ENCODE measurements around the gene ERAL1. TPM values are rescaled to one million over a fixed set of nuclear protein-coding genes. Genes with fewer than 3 reads are reported as not detected.

The ERAL1 gene
- total RNA-seq: 18.7 TPM
- 10 to 100 TPM; 36.3 to 49.4 (median 45.1) TPM for polyA plus RNA-seq (ENCODE audit: insufficient read depth in 1 of 8, insufficient read length in 8 of 8, low replicate concordance in 1 of 8)
- long read RNA-seq, donor 1, partial matches to known transcripts: 0 of 2 reads
- long read RNA-seq, donor 1, other reads (novel, unspliced or antisense): 0 of 2 reads
- long read RNA-seq, donor 2, partial matches to known transcripts: 0 of 2 reads
- long read RNA-seq, donor 2, other reads (novel, unspliced or antisense): 0 of 2 reads
- long read RNA-seq, donor 3, transcript ERAL1-201 (10 exons, 1,925 nt): major isoform, 8 of 8 reads
- long read RNA-seq, donor 3, partial matches to known transcripts: 0 of 8 reads
- long read RNA-seq, donor 3, other reads (novel, unspliced or antisense): 0 of 8 reads
- long read RNA-seq, donor 4, transcript ERAL1-201 (10 exons, 1,925 nt): major isoform, 6 of 7 reads
- long read RNA-seq, donor 4, partial matches to known transcripts: 0 of 7 reads
- long read RNA-seq, donor 4, other reads (novel, unspliced or antisense): 0 of 7 reads
- long read RNA-seq, donor 5, transcript ERAL1-201 (10 exons, 1,925 nt): major isoform, 14 of 18 reads
- long read RNA-seq, donor 5, partial matches to known transcripts: 0 of 18 reads
- long read RNA-seq, donor 5, other reads (novel, unspliced or antisense): 0 of 18 reads
- long read RNA-seq, donor 6, transcript ERAL1-201 (10 exons, 1,925 nt): major isoform, 15 of 25 reads
- long read RNA-seq, donor 6, partial matches to known transcripts: 9 of 25 reads
- long read RNA-seq, donor 6, other reads (novel, unspliced or antisense): 0 of 25 reads
- long read RNA-seq, donor 7, transcript ERAL1-201 (10 exons, 1,925 nt): major isoform, 14 of 32 reads
- long read RNA-seq, donor 7, partial matches to known transcripts: 16 of 32 reads
- long read RNA-seq, donor 7, other reads (novel, unspliced or antisense): 0 of 32 reads
- long read RNA-seq, donor 8, transcript ERAL1-201 (10 exons, 1,925 nt): major isoform, 10 of 10 reads
- long read RNA-seq, donor 8, partial matches to known transcripts: 0 of 10 reads
- long read RNA-seq, donor 8, other reads (novel, unspliced or antisense): 0 of 10 reads
- long read RNA-seq, donor 9, transcript ERAL1-201 (10 exons, 1,925 nt): major isoform, 5 of 6 reads
- long read RNA-seq, donor 9, partial matches to known transcripts: 0 of 6 reads
- long read RNA-seq, donor 9, other reads (novel, unspliced or antisense): 0 of 6 reads
- long read RNA-seq, donor 10, transcript ERAL1-201 (10 exons, 1,925 nt): major isoform, 9 of 20 reads
- long read RNA-seq, donor 10, partial matches to known transcripts: 11 of 20 reads
- long read RNA-seq, donor 10, other reads (novel, unspliced or antisense): 0 of 20 reads
- long read RNA-seq, donor 11, transcript ERAL1-201 (10 exons, 1,925 nt): major isoform, 8 of 11 reads
- long read RNA-seq, donor 11, partial matches to known transcripts: 0 of 11 reads
- long read RNA-seq, donor 11, other reads (novel, unspliced or antisense): 0 of 11 reads

GRCh38 chr17:28854457-28855335, at the start of gene ERAL1:
Gene ERAL1, plus strand, starts transcription at chr17:28855016. Its CDS starts 19 bp downstream, at chr17:28855035.
- no peaks in the 10 kb centered on the region for H3K27me3 ChIP-seq (ENCODE audit: control insufficient read depth, insufficient read depth, low read length)
- no peaks in the 10 kb centered on the region for H3K9me3 ChIP-seq (replicated peaks; ENCODE audit: control insufficient read depth, low read depth, low read length)
- WGBS (ENCODE audit: insufficient coverage): under 1% methylated on average over 33 of the region's 42 CpGs
- peaks cover 9% of the 10 kb centered on the region for H3K4me1 ChIP-seq (ENCODE audit: control insufficient read depth, insufficient read depth, low read length)
- H3K4me3 ChIP-seq (ENCODE audit: low read length): peak within 1 kb of the TSS; percentile 72
- peak within 1 kb of the TSS; percentile 77 for H3K27ac ChIP-seq (ENCODE audit: low read length)
- peak; percentile 97 for DNase-seq
- H3K36me3 ChIP-seq (ENCODE audit: control insufficient read depth, insufficient read depth, low read length): peaks cover 28% of the 10 kb centered on the region

GRCh38 chr17:28807925-28808634, 46.7 kb upstream of the ERAL1 start:
- H3K36me3 ChIP-seq (ENCODE audit: control insufficient read depth, insufficient read depth, low read length): peaks cover 5% of the 10 kb centered on the region
- peaks cover 5% of the 10 kb centered on the region for H3K4me1 ChIP-seq (ENCODE audit: control insufficient read depth, insufficient read depth, low read length)
- H3K27me3 ChIP-seq (ENCODE audit: control insufficient read depth, insufficient read depth, low read length): no peaks in the 10 kb centered on the region
- no peaks in the 10 kb centered on the region for H3K9me3 ChIP-seq (replicated peaks; ENCODE audit: control insufficient read depth, low read depth, low read length)
- WGBS (ENCODE audit: insufficient coverage): 14% methylated on average over 1 of the region's 2 CpGs
- H3K27ac ChIP-seq (ENCODE audit: low read length): no peak overlapping the region
- H3K4me3 ChIP-seq (ENCODE audit: low read length): no peak overlapping the region
- peak; percentile 25 for DNase-seq

GRCh38 chr17:28810437-28810836, 44.4 kb upstream of the ERAL1 start:
- H3K4me1 ChIP-seq (ENCODE audit: control insufficient read depth, insufficient read depth, low read length): peaks cover 5% of the 10 kb centered on the region

GRCh38 chr17:28811651-28812090, 43.1 kb upstream of the ERAL1 start:
- no peaks in the 10 kb centered on the region for H3K27me3 ChIP-seq (ENCODE audit: control insufficient read depth, insufficient read depth, low read length)
- peak; percentile 11 for DNase-seq
- peak overlapping the region; percentile 82 for H3K27ac ChIP-seq (ENCODE audit: low read length)
- 20% methylated on average over 1 of the region's 6 CpGs for WGBS (ENCODE audit: insufficient coverage)
- peaks cover 5% of the 10 kb centered on the region for H3K4me1 ChIP-seq (ENCODE audit: control insufficient read depth, insufficient read depth, low read length)
- H3K4me3 ChIP-seq (ENCODE audit: low read length): peak overlapping the region; percentile 95
- no peaks in the 10 kb centered on the region for H3K36me3 ChIP-seq (ENCODE audit: control insufficient read depth, insufficient read depth, low read length)
- no peaks in the 10 kb centered on the region for H3K9me3 ChIP-seq (replicated peaks; ENCODE audit: control insufficient read depth, low read depth, low read length)

More at GRCh38 chr17:28810437-28810836, 44.4 kb upstream of the ERAL1 start:
- Histone ChIP-seq H3K36me3 (ENCODE audit: control insufficient read depth, insufficient read depth, low read length) (no peaks in the 10 kb centered on the region), H3K9me3 (replicated peaks; ENCODE audit: control insufficient read depth, low read depth, low read length) (no peaks in the 10 kb centered on the region), H3K27ac (ENCODE audit: low read length) (no peak overlapping the region), H3K27me3 (ENCODE audit: control insufficient read depth, insufficient read depth, low read length) (no peaks in the 10 kb centered on the region), H3K4me3 (ENCODE audit: low read length) (no peak overlapping the region)
- no CpG with 5 or more reads among the region's 1 CpG for WGBS (ENCODE audit: insufficient coverage)
- no peak for DNase-seq

DNA sequence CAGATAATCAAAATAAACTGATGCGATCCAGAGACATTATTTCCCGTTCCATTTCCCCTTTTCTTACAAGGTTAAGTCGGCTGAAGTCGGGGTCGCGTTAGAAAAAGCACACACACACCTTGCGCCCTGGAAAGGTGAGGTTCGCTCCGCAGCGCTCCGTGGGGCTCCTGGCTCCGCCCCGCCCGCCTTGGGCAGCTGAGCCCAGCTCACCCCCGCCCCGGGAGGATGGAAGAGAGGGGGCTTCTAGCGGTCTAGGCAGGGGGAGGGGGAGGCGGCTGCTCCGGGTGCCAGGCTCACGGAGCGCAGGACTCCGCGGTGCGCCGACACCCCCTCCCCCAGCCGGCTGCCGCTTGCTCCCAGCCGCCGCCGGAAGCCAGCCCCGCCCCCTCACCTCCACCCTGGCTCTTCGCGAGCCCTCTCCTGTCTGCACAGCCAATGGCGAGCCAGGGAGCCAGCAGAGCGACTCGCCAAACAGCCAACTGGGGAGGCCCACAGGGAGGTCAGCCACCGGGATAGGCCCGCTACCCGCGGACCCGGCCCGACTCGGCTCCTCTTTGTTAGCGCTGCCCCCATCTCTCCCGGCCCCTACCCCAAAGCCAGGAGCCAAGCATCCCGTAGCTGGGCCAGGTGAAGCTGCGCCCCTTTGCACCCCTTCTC, 42.6 kb upstream of the ERAL1 start:
- WGBS (ENCODE audit: insufficient coverage): 0% methylated on average over 20 of the region's 47 CpGs
- H3K36me3 ChIP-seq (ENCODE audit: control insufficient read depth, insufficient read depth, low read length): no peaks in the 10 kb centered on the region
- DNase-seq: peak; percentile 99
- no peaks in the 10 kb centered on the region for H3K27me3 ChIP-seq (ENCODE audit: control insufficient read depth, insufficient read depth, low read length)
- H3K4me3 ChIP-seq (ENCODE audit: low read length): peak overlapping the region; percentile 95
- H3K4me1 ChIP-seq (ENCODE audit: control insufficient read depth, insufficient read depth, low read length): peaks cover 5% of the 10 kb centered on the region
- H3K27ac ChIP-seq (ENCODE audit: low read length): peak overlapping the region; percentile 93
- H3K9me3 ChIP-seq (replicated peaks; ENCODE audit: control insufficient read depth, low read depth, low read length): no peaks in the 10 kb centered on the region

- WGBS (ENCODE audit: insufficient coverage): no CpG with 5 or more reads among the region's 10 CpGs
- peaks cover 5% of the 10 kb centered on the region for H3K4me1 ChIP-seq (ENCODE audit: control insufficient read depth, insufficient read depth, low read length)
- no peaks in the 10 kb centered on the region for H3K27me3 ChIP-seq (ENCODE audit: control insufficient read depth, insufficient read depth, low read length)
- DNase-seq: no peak
- H3K9me3 ChIP-seq (replicated peaks; ENCODE audit: control insufficient read depth, low read depth, low read length): no peaks in the 10 kb centered on the region
- peak overlapping the region; percentile 95 for H3K4me3 ChIP-seq (ENCODE audit: low read length)
- no peaks in the 10 kb centered on the region for H3K36me3 ChIP-seq (ENCODE audit: control insufficient read depth, insufficient read depth, low read length)
- H3K27ac ChIP-seq (ENCODE audit: low read length): peak overlapping the region; percentile 93
These were observed 42.0 kb upstream of the ERAL1 start for GRCh38 chr17:28812748-28813377.

GRCh38 chr17:28816540-28816939, 38.3 kb upstream of the ERAL1 start:
- Histone ChIP-seq H3K4me3 (ENCODE audit: low read length) (no peak overlapping the region), H3K36me3 (ENCODE audit: control insufficient read depth, insufficient read depth, low read length) (no peaks in the 10 kb centered on the region), H3K27me3 (ENCODE audit: control insufficient read depth, insufficient read depth, low read length) (no peaks in the 10 kb centered on the region), H3K9me3 (replicated peaks; ENCODE audit: control insufficient read depth, low read depth, low read length) (no peaks in the 10 kb centered on the region), H3K27ac (ENCODE audit: low read length) (no peak overlapping the region), H3K4me1 (ENCODE audit: control insufficient read depth, insufficient read depth, low read length) (peaks cover 1% of the 10 kb centered on the region)
- DNase-seq: no peak
- no CpG with 5 or more reads among the region's 4 CpGs for WGBS (ENCODE audit: insufficient coverage)

GRCh38 chr17:28818819-28819221, 36.0 kb upstream of the ERAL1 start:
- no peak overlapping the region for H3K27ac ChIP-seq (ENCODE audit: low read length)
- H3K4me3 ChIP-seq (ENCODE audit: low read length): no peak overlapping the region
- H3K27me3 ChIP-seq (ENCODE audit: control insufficient read depth, insufficient read depth, low read length): no peaks in the 10 kb centered on the region
- 63% methylated on average over 1 of the region's 3 CpGs for WGBS (ENCODE audit: insufficient coverage)
- H3K9me3 ChIP-seq (replicated peaks; ENCODE audit: control insufficient read depth, low read depth, low read length): no peaks in the 10 kb centered on the region
- DNase-seq: no peak
- no peaks in the 10 kb centered on the region for H3K36me3 ChIP-seq (ENCODE audit: control insufficient read depth, insufficient read depth, low read length)
- no peaks in the 10 kb centered on the region for H3K4me1 ChIP-seq (ENCODE audit: control insufficient read depth, insufficient read depth, low read length)

All from muscle of leg (tissue), 16 donors.